ENCODE measurements around the gene REXO4. TPM values are rescaled to one million over a fixed set of nuclear protein-coding genes. Genes with fewer than 3 reads are reported as not detected.

REXO4 gene, protein sequence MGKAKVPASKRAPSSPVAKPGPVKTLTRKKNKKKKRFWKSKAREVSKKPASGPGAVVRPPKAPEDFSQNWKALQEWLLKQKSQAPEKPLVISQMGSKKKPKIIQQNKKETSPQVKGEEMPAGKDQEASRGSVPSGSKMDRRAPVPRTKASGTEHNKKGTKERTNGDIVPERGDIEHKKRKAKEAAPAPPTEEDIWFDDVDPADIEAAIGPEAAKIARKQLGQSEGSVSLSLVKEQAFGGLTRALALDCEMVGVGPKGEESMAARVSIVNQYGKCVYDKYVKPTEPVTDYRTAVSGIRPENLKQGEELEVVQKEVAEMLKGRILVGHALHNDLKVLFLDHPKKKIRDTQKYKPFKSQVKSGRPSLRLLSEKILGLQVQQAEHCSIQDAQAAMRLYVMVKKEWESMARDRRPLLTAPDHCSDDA
- 10 to 100 TPM; 11.9 to 16.3 (median 15.0) TPM for total RNA-seq
- polyA plus RNA-seq = 10.5 TPM
- long read RNA-seq, donor 1, transcript REXO4-202 (8 exons, 2,360 nt) = major isoform, 47 of 62 reads
- long read RNA-seq, donor 1, partial matches to known transcripts = 3 of 62 reads
- long read RNA-seq, donor 1, other reads (novel, unspliced or antisense) = 11 of 62 reads
- long read RNA-seq, donor 2, transcript REXO4-202 (8 exons, 2,360 nt) = major isoform, 22 of 26 reads
- long read RNA-seq, donor 2, partial matches to known transcripts = 2 of 26 reads
- long read RNA-seq, donor 2, other reads (novel, unspliced or antisense) = 1 of 26 reads
- long read RNA-seq, donor 3, transcript REXO4-202 (8 exons, 2,360 nt) = major isoform, 9 of 16 reads
- long read RNA-seq, donor 3, partial matches to known transcripts = 5 of 16 reads
- long read RNA-seq, donor 3, other reads (novel, unspliced or antisense) = 2 of 16 reads
- long read RNA-seq, donor 4, transcript REXO4-202 (8 exons, 2,360 nt) = major isoform, 8 of 11 reads
- long read RNA-seq, donor 4, partial matches to known transcripts = 0 of 11 reads
- long read RNA-seq, donor 4, other reads (novel, unspliced or antisense) = 2 of 11 reads

DNA sequence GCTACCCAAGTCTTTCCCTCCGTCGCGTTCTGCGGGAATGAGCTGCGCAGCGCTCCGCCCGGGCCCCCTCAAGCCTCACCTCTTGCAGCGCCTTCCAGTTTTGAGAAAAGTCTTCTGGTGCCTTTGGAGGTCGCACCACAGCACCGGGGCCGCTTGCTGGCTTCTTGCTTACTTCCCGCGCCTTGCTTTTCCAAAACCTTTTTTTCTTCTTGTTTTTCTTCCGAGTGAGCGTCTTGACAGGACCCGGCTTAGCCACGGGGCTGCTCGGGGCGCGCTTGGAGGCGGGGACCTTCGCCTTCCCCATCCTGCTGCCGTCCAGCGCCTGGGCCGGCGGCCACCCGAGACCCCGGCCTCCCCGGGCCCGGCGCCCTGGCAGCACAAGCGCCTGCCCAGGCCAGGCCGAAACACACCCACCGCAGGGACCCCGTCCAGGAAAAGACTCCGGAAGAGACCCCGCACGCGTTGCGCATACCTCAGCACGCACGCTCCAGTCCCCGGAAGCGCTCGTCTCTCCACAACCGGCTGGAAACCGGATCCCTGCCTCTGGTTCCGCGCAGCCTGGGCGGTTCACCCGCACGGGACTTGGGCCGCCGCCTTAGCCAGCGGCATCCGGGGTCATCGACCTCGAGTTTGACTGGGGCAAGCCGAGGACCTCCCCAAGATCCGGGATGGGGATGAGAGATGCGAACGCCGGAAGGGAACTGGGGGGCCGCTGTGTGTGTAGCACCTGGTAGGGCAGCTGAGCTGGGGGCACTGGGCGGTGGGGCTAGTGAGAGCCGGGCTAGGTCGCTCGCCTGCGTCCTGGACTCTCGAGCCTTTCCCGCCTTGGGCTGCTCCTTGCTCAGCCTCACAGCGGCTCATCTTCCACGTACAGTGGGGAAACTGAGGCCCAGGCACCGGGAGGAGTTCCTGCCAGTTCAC lies at the start of gene REXO4:
REXO4 (minus strand) TSS at position 470 of the 921 bp plus-strand sequence; CDS start at position 304, 166 bp downstream.
- intact Hi-C loops (cut with DNase I) = loop anchor here in 2 of 4 donors (10.0 kb wide), 2 partner anchors 47 to 297 kb away; no protein-coding TSS in a partner anchor
- ATAC-seq (peak; percentile 95 to 96), DNase-seq (peak; percentile 84 to 93 (median 91))
- Histone ChIP-seq H3K4me1 (ENCODE audit: control insufficient read depth, insufficient read depth, low read length) (no peaks in the 10 kb centered on the region), H3K9me3 (ENCODE audit: control insufficient read depth, low read length) (no peaks in the 10 kb centered on the region), H3K4me3 (ENCODE audit: low read length) (peak within 1 kb of the TSS; percentile 70), H3K27me3 (ENCODE audit: control insufficient read depth, insufficient read depth) (no peaks in the 10 kb centered on the region), H3K27ac (ENCODE audit: low read length) (peak within 1 kb of the TSS; percentile 58)
- 2% methylated on average over 75 of the region's 75 CpGs for WGBS

DNA sequence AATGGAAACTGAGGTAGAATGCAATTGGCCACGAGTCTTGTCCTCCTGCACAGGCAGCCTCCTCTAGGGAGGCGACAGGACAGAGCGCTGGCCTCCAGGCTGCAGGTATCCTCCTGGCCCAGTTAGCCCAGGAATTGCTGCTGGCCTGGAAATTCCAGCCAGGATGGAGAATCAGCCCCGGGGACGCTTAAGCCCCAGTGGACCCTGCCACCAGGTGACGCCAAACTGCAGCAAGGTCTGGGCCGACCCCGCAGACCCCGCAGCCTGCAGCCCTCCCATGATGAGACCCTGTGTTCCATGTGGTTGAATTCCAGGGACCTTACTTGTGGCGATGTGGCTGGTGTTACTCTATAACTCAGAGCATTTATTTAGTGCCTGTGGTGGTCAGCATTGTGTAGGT lies 49.3 kb upstream of the REXO4 start:
- ATAC-seq = no peak
- Histone ChIP-seq H3K4me1 (ENCODE audit: control insufficient read depth, insufficient read depth, low read length) (no peaks in the 10 kb centered on the region), H3K27me3 (ENCODE audit: control insufficient read depth, insufficient read depth) (no peaks in the 10 kb centered on the region), H3K9me3 (ENCODE audit: control insufficient read depth, low read length) (no peaks in the 10 kb centered on the region), H3K4me3 (ENCODE audit: low read length) (no peak overlapping the region), H3K27ac (ENCODE audit: low read length) (no peak overlapping the region)
- peak in 2 of 3 donors; percentile 21 to 36 for DNase-seq
- 85% methylated on average over 10 of the region's 10 CpGs for WGBS
- intact Hi-C loops (cut with DNase I) = loop anchor here in 1 of 4 donors (10.0 kb wide), 1 partner anchor 52 kb away; the partner anchor contains the start of gene REXO4

DNA sequence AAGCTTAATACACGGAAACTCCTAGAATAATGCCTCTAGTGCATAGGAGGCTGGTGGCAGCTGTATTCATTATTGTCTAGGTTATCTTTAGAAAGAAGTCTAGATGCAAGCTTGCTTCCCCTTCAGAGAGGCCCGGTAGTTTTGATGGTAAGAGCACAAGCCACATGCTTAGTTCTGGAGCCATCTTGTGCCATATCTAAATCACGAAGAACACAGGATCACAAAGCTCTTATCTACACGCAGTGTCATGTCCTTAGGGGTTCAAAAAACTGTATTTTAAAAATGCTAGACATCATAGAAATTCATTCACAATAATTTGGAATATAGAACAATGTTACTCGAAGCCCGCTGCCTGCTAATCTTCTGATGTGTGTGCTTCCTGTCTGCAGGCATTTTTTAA lies 48.2 kb upstream of the REXO4 start:
- no peak overlapping the region for H3K27ac ChIP-seq (ENCODE audit: low read length)
- no peaks in the 10 kb centered on the region for H3K9me3 ChIP-seq (ENCODE audit: control insufficient read depth, low read length)
- H3K27me3 ChIP-seq (ENCODE audit: control insufficient read depth, insufficient read depth) = no peaks in the 10 kb centered on the region
- DNase-seq (no peak), ATAC-seq (no peak)
- intact Hi-C loops (cut with DNase I) = loop anchor here in 1 of 4 donors (10.0 kb wide), 1 partner anchor 51 kb away; the partner anchor contains the start of gene REXO4
- H3K4me1 ChIP-seq (ENCODE audit: control insufficient read depth, insufficient read depth, low read length) = no peaks in the 10 kb centered on the region
- 70% methylated on average over 6 of the region's 6 CpGs for WGBS
- no peak overlapping the region for H3K4me3 ChIP-seq (ENCODE audit: low read length)

DNA sequence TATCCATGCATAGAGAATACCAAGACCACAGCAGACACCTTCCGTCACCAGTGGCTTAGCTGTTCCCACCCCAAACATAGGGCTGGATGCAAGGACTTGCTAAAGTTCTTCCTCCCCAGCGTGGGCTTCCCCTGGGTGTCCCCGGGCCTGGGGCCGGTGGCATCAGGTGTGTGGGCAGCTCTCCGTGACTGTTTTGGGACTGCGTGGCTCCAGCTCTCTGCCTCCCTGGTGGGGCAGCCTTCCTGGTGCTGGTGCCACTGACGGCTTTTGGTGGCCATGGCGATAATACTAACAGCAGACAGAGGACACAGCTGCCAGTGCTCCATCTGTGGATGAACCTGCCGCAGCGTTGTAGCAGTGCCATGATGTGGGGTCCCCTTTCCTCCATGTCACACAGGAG lies 46.8 kb upstream of the REXO4 start:
- ATAC-seq = no peak
- 94% methylated on average over 10 of the region's 10 CpGs for WGBS
- Histone ChIP-seq H3K4me1 (ENCODE audit: control insufficient read depth, insufficient read depth, low read length) (peaks cover 3% of the 10 kb centered on the region), H3K27me3 (ENCODE audit: control insufficient read depth, insufficient read depth) (no peaks in the 10 kb centered on the region), H3K9me3 (ENCODE audit: control insufficient read depth, low read length) (no peaks in the 10 kb centered on the region), H3K4me3 (ENCODE audit: low read length) (no peak overlapping the region), H3K27ac (ENCODE audit: low read length) (no peak overlapping the region)
- intact Hi-C loops (cut with DNase I) = loop anchor here in 1 of 4 donors (10.0 kb wide), 1 partner anchor 50 kb away; the partner anchor contains the start of gene REXO4
- no peak for DNase-seq

DNA sequence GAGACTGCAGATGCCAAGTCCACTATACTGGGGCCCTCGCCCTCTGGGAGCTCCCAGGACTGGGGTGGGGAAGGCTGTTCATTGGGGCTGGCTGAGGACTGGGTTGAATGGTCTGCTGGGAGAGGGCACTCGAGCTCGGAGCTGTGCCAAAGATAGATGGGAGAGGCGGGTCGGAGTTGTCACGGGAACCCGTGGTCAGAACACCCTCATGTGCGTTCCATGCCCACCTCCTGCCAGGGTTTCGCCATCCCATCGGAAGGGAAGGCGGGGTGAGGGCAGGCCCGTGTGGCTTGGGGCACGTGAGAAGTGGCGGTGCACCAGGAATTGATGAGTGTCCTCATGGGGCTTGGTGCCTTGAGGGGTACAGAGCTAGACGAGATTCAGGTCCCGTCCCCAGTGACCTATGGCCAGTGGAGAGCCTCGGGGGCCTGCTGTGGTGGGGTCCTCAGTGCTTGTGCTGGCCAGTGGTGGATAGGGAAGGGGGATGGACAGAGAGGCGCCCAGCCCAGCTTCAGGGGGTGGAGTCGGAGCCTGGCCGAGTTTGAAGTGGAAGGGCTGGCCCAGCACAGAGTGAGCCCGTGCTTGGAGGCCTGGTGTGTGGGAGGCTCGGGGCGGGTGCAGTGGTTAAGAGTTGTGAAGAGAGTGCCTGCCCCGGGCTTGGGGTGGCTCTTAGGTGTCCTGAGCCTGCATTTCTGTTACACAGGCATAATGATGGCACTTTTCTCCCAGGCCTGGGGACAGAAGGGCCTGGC lies 46.2 kb upstream of the REXO4 start:
- 77% methylated on average over 24 of the region's 24 CpGs for WGBS

DNA sequence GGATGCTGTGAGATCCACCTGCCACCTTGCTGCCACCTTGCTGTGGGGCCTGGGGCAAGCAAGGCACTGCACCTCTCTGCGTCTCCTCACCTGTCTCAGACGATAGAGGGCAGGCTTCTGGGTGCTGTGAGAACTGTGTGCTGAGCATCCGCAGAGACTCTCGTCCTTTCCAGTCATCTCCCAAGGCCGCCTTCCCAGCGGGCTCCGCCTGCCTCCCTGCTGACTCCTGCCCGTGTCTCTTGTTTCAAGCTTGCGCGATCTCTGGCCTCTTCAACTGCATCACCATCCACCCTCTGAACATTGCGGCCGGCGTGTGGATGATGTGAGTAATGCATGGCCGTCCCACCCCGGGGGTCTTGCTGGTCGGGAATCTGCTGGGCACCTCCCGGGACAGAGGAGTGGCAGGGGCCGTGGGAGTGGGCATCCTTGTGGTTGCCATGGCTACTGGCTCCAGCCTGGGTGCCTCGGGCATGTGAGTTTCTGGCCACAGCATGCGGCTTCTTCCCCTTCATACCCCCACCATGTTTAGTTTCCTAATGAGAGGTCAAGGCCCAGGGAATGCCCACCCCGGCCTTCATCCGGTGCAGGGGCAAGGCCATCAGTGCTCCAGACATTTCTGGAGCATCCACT lies 45.5 kb upstream of the REXO4 start:
- WGBS = 89% methylated on average over 22 of the region's 22 CpGs
- peaks cover 3% of the 10 kb centered on the region for H3K4me1 ChIP-seq (ENCODE audit: control insufficient read depth, insufficient read depth, low read length)
- no peaks in the 10 kb centered on the region for H3K27me3 ChIP-seq (ENCODE audit: control insufficient read depth, insufficient read depth)
- no peak overlapping the region for H3K4me3 ChIP-seq (ENCODE audit: low read length)
- H3K9me3 ChIP-seq (ENCODE audit: control insufficient read depth, low read length) = no peaks in the 10 kb centered on the region
- DNase-seq = peak in 2 of 3 donors; percentile 51 to 67
- ATAC-seq = no peak
- intact Hi-C loops (cut with DNase I) = loop anchor here in 1 of 4 donors (10.0 kb wide), 1 partner anchor 49 kb away; the partner anchor contains the start of gene REXO4
- H3K27ac ChIP-seq (ENCODE audit: low read length) = no peak overlapping the region

More for the DNA sequence above, 46.2 kb upstream of the REXO4 start:
- peak in 2 of 3 donors; percentile 71 to 73 for DNase-seq
- Histone ChIP-seq H3K4me1 (ENCODE audit: control insufficient read depth, insufficient read depth, low read length) (peaks cover 3% of the 10 kb centered on the region), H3K4me3 (ENCODE audit: low read length) (no peak overlapping the region), H3K27me3 (ENCODE audit: control insufficient read depth, insufficient read depth) (no peaks in the 10 kb centered on the region), H3K27ac (ENCODE audit: low read length) (no peak overlapping the region), H3K9me3 (ENCODE audit: control insufficient read depth, low read length) (no peaks in the 10 kb centered on the region)
- no peak for ATAC-seq
- intact Hi-C loops (cut with DNase I) = loop anchor here in 1 of 4 donors (10.0 kb wide), 1 partner anchor 49 kb away; the partner anchor contains the start of gene REXO4

DNA sequence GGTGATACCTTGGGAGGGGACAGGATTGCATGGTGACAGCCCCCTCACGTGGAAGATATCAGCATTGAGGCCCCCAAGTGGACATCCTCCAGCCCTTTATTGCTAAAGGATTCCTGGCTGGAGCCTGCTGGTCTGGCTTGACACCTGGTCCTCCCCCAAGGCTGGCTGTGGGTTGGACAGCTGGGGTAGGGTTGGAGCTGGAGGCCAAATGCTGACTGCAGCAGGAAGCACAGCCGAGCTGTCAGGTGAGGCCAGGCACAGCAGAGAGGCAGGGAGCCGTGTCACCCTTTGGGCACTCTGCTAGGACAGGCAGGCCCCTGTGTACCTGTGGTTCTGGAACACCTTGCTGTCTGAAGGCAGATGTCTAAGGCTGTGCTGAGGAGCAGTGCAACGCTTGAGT lies 44.2 kb upstream of the REXO4 start:
- ATAC-seq (no peak), DNase-seq (peak in 2 of 3 donors; percentile 19 to 39)
- WGBS = 74% methylated on average over 4 of the region's 4 CpGs
- no peaks in the 10 kb centered on the region for H3K27me3 ChIP-seq (ENCODE audit: control insufficient read depth, insufficient read depth)
- intact Hi-C loops (cut with DNase I) = loop anchor here in 1 of 4 donors (10.0 kb wide), 1 partner anchor 47 kb away; the partner anchor contains the start of gene REXO4
- H3K27ac ChIP-seq (ENCODE audit: low read length) = no peak overlapping the region
- no peaks in the 10 kb centered on the region for H3K9me3 ChIP-seq (ENCODE audit: control insufficient read depth, low read length)
- H3K4me3 ChIP-seq (ENCODE audit: low read length) = no peak overlapping the region
- H3K4me1 ChIP-seq (ENCODE audit: control insufficient read depth, insufficient read depth, low read length) = peaks cover 3% of the 10 kb centered on the region

DNA sequence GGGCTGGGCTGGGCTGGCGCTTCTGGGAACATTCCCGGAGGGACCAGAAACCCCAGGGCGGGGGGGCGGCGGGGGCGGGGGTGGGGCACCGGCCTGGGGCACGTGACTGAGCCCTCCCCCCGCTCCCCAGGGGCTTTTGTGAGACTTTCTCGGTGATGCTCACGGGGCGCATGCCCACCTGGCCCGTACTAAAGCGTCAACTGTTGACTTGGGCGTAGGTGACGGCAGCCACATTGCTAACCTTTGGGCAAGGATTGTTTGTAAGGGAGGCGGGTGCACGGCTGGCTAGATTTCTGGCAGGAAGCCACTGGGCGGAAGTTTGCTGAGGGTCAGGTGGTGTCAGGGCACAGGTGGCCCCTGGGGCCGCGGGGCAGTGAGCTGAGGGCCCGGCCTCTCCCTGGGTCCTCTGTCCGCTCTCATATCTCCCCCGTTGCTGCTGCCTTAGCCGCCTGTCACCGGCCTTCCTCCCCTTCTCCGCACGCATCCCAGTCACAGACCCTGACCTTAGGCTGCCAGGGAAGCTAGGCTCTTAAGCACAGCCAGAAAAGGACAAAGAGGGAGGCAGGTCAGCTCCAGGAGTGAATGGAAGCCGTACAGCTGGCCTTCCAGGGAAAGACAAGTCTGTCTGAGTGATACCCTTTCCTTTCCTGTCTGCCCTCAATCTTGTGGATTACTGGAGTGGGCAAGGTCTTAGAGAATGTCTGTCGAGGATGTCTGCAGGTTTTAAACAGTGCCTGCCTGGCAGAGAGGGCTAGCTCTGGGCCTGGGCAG lies 42.8 kb upstream of the REXO4 start:
- Histone ChIP-seq H3K27me3 (ENCODE audit: control insufficient read depth, insufficient read depth) (no peaks in the 10 kb centered on the region), H3K4me3 (ENCODE audit: low read length) (peak overlapping the region; percentile 80), H3K4me1 (ENCODE audit: control insufficient read depth, insufficient read depth, low read length) (peaks cover 3% of the 10 kb centered on the region), H3K27ac (ENCODE audit: low read length) (peak overlapping the region; percentile 20), H3K9me3 (ENCODE audit: control insufficient read depth, low read length) (no peaks in the 10 kb centered on the region)
- intact Hi-C loops (cut with DNase I) = loop anchor here in 1 of 4 donors (10.0 kb wide), 1 partner anchor 46 kb away; the partner anchor contains the start of gene REXO4
- 12% methylated on average over 30 of the region's 30 CpGs for WGBS
- ATAC-seq (peak in 1 of 2 donors; percentile 0), DNase-seq (peak in 1 of 3 donors; percentile 67)
